H9 (cell line): ENCODE measurements around the gene GATA2. TPM values are rescaled to one million over a fixed set of nuclear protein-coding genes. Genes with fewer than 3 reads are reported as not detected.

Experiments
- DNase-seq: peaks from one replicate; pipeline ENCODE4 v3.0.0-alpha.2; 2017
- H2AFZ ChIP-seq: one replicate; pipeline ENCODE4 v1.6.1; 2013; ENCODE audit warnings: mild to moderate bottlenecking, low read length, control low read depth, moderate library complexity
- H2AK5ac ChIP-seq: 2 replicates; pipeline ENCODE4 v1.6.1; 2013; ENCODE audit warnings: low read length, control low read depth, mixed read lengths; ENCODE audit not compliant: insufficient read length
- H2BK120ac ChIP-seq: one replicate; pipeline ENCODE4 v1.6.1; 2013; ENCODE audit warnings: low read depth, mild to moderate bottlenecking, low read length, control low read depth, inconsistent platforms; ENCODE audit not compliant: poor library complexity, severe bottlenecking
- H2BK12ac ChIP-seq: 2 replicates; pipeline ENCODE4 v1.6.1; 2013; ENCODE audit warnings: low read length, control low read depth, mixed read lengths, low read depth; ENCODE audit not compliant: insufficient read length
- H2BK15ac ChIP-seq: 2 replicates; pipeline ENCODE4 v1.6.1; 2013; ENCODE audit warnings: low read depth, low read length, control low read depth
- H2BK20ac ChIP-seq: one replicate; pipeline ENCODE4 v1.6.1; 2013; ENCODE audit warnings: low read depth, mild to moderate bottlenecking, low read length, control low read depth, inconsistent platforms; ENCODE audit not compliant: poor library complexity, severe bottlenecking
- H2BK5ac ChIP-seq: 2 replicates; pipeline ENCODE4 v1.6.1; 2013; ENCODE audit warnings: low read length, control low read depth, mixed read lengths; ENCODE audit not compliant: insufficient read length
- H3K14ac ChIP-seq: 2 replicates; pipeline ENCODE4 v1.6.1; 2013; ENCODE audit warnings: low read length, control low read depth; ENCODE audit not compliant: insufficient read depth
- H3K18ac ChIP-seq: 2 replicates; pipeline ENCODE4 v1.6.1; 2013; ENCODE audit warnings: low read depth, mild to moderate bottlenecking, mixed read lengths, low read length, control low read depth; ENCODE audit not compliant: insufficient read length
- H3K23ac ChIP-seq: 2 replicates; pipeline ENCODE4 v1.6.1; 2013; ENCODE audit warnings: low read length, control low read depth, mixed read lengths, low read depth; ENCODE audit not compliant: insufficient read length
- H3K23me2 ChIP-seq: 2 replicates; pipeline ENCODE4 v1.6.1; 2013; ENCODE audit warnings: low read depth, mild to moderate bottlenecking, mixed read lengths, low read length, control low read depth; ENCODE audit not compliant: insufficient read length, poor library complexity, severe bottlenecking
- H3K27ac ChIP-seq: 2 replicates; pipeline ENCODE4 v1.5.1; 2013; ENCODE audit warnings: low read length, control low read depth, mixed read lengths, low read depth; ENCODE audit not compliant: insufficient read length
- H3K27me3 ChIP-seq: 2 replicates; pipeline ENCODE4 v1.6.1; 2013; ENCODE audit warnings: low read length, control low read depth, inconsistent platforms; ENCODE audit not compliant: insufficient read depth
- H3K4ac ChIP-seq: 2 replicates; pipeline ENCODE4 v1.6.1; 2013; ENCODE audit warnings: low read depth, mild to moderate bottlenecking, control low read depth, inconsistent platforms, low read length, moderate library complexity
- H3K4me1 ChIP-seq: 2 replicates; pipeline ENCODE4 v1.6.1; 2013; ENCODE audit warnings: low read length, control low read depth, inconsistent platforms; ENCODE audit not compliant: insufficient read depth
- H3K4me2 ChIP-seq: 2 replicates; pipeline ENCODE4 v1.6.1; 2013; ENCODE audit warnings: low read length, control low read depth, mixed read lengths; ENCODE audit not compliant: insufficient read length, insufficient read depth
- H3K56ac ChIP-seq: 2 replicates; pipeline ENCODE4 v1.6.1; 2013; ENCODE audit warnings: low read depth, mild to moderate bottlenecking, mixed read lengths, low read length, control low read depth; ENCODE audit not compliant: insufficient read length
- H3K79me1 ChIP-seq: 2 replicates; pipeline ENCODE4 v1.6.1; 2013; ENCODE audit warnings: low read depth, mild to moderate bottlenecking, moderate library complexity, low read length, control low read depth, inconsistent platforms; ENCODE audit not compliant: insufficient read depth, poor library complexity, severe bottlenecking
- H3K79me2 ChIP-seq: 2 replicates; pipeline ENCODE4 v1.6.1; 2013; ENCODE audit warnings: low read length, control low read depth, inconsistent platforms; ENCODE audit not compliant: insufficient read depth
- H3K9ac ChIP-seq: 2 replicates; pipeline ENCODE4 v1.6.1; 2013; ENCODE audit warnings: low read length, control low read depth, mixed read lengths; ENCODE audit not compliant: insufficient read length; ENCODE audit errors: extremely low read depth
- H3K9me3 ChIP-seq: one replicate; pipeline ENCODE4 v1.6.1; 2013; ENCODE audit warnings: low read depth, low read length, inconsistent platforms; ENCODE audit not compliant: control insufficient read depth
- H3T11ph ChIP-seq: one replicate; pipeline ENCODE4 v1.6.1; 2013; ENCODE audit warnings: mild to moderate bottlenecking, low read length, control low read depth, inconsistent platforms
- H4K20me1 ChIP-seq: one replicate; pipeline ENCODE4 v1.6.1; 2013; ENCODE audit not compliant: control insufficient read depth, insufficient read length, insufficient read depth
- H4K5ac ChIP-seq: 2 replicates; pipeline ENCODE4 v1.6.1; 2013; ENCODE audit warnings: low read depth, mild to moderate bottlenecking, mixed read lengths, low read length, control low read depth; ENCODE audit not compliant: insufficient read length
- H4K8ac ChIP-seq: replicated peaks from 2 replicates; pipeline ENCODE4 v1.6.1; 2013; ENCODE audit warnings: low read length, control low read depth, mixed read lengths, low read depth; ENCODE audit not compliant: insufficient read length
- H4K91ac ChIP-seq: 2 replicates; pipeline ENCODE4 v1.6.1; 2013; ENCODE audit warnings: low read depth, mild to moderate bottlenecking, moderate library complexity, mixed read lengths, low read length, control low read depth; ENCODE audit not compliant: insufficient read length
- H3K27ac Mint-ChIP-seq, 3 experiments: 2 replicates in 2 of 3; 3 replicates in 1 of 3; pipeline ENCODE4 v1.8.0; 2020 to 2021; ENCODE audit warnings: mixed read lengths in 3 of 3, mild to moderate bottlenecking in 1 of 3, moderate library complexity in 1 of 3
- H3K27me3 Mint-ChIP-seq: 2 replicates; pipeline ENCODE4 v1.8.0; 2021; ENCODE audit warnings: low read depth, mild to moderate bottlenecking, moderate library complexity, mixed read lengths
- H3K36me3 Mint-ChIP-seq, 3 experiments: 2 replicates in 2 of 3; 3 replicates in 1 of 3; pipeline ENCODE4 v1.8.0; 2020 to 2021; ENCODE audit warnings: low read depth in 3 of 3, mixed read lengths in 3 of 3; ENCODE audit not compliant: insufficient read depth in 1 of 3
- H3K4me1 Mint-ChIP-seq, 2 experiments: 2 replicates each; pipeline ENCODE4 v1.8.0; 2020; ENCODE audit warnings: mixed read lengths in 2 of 2
- H3K4me3 Mint-ChIP-seq, 2 experiments: 2 replicates in 1 of 2; 3 replicates in 1 of 2; pipeline ENCODE4 v1.8.0; 2020 to 2021; ENCODE audit warnings: mild to moderate bottlenecking in 2 of 2, mixed read lengths in 2 of 2, moderate library complexity in 1 of 2
- H3K9me3 Mint-ChIP-seq, 2 experiments: 2 replicates in 1 of 2; 3 replicates in 1 of 2; pipeline ENCODE4 v1.8.0; 2020; ENCODE audit warnings: mild to moderate bottlenecking in 2 of 2, mixed read lengths in 2 of 2, moderate library complexity in 1 of 2
- CTCF ChIP-seq: fragments of 200-600 bp; sonication (generic); conservative IDR thresholded peaks from 3 replicates; pipeline ENCODE4 v1.8.0; 2021; ENCODE audit warnings: antibody characterized with exemption, mild to moderate bottlenecking
- WGBS: extraction: QIAGEN DNeasy Blood & Tissue Kit; methylation state at CpG from one replicate; pipeline ENCODE4 v1.1.7; 2013; ENCODE audit warnings: missing lambda C conversion rate, low lambda C conversion rate, mixed read lengths; ENCODE audit not compliant: insufficient read length; ENCODE audit errors: extremely low coverage; 5-methylcytosine and 5-hydroxymethylcytosine counted together
- total RNA-seq: library from RNA; stranded (reverse); gene quantifications from 2 replicates; pipeline ENCODE4 v1.2.1, GENCODE V29; 2021

Gene GATA2
- total RNA-seq, 1 experiment from 2014 or later = 1.9 TPM

GRCh38 chr3:128439226-128439625 lies 53.8 kb downstream of the GATA2 start:
- Histone ChIP-seq H3K9ac (no peak overlapping the region), H4K20me1 (no peaks in the 10 kb centered on the region), H3K23ac (no peak overlapping the region), H2BK20ac (no peak overlapping the region), H4K91ac (no peak overlapping the region), H2BK5ac (no peak overlapping the region), H2AFZ (no peak overlapping the region), H4K8ac (no peak overlapping the region), H2BK15ac (no peak overlapping the region), H2BK12ac (no peak overlapping the region), H2BK120ac (no peak overlapping the region), H4K5ac (no peak overlapping the region), H3K4ac (no peak overlapping the region), H3T11ph (no peak overlapping the region), H3K14ac (no peak overlapping the region), H3K4me2 (no peak overlapping the region), H2AK5ac (no peak overlapping the region), H3K27ac (no peak overlapping the region), H3K4me1 (no peaks in the 10 kb centered on the region; the same call in 1 of the 2 replicates), H3K18ac (no peak overlapping the region), H3K23me2 (no peaks in the 10 kb centered on the region), H3K9me3 (no peaks in the 10 kb centered on the region), H3K79me2 (no peaks in the 10 kb centered on the region), H3K27me3 (0 out of 2 replicates have a peak, but pooled peaks cover 2% of the 10 kb centered on the region), H3K79me1 (no peaks in the 10 kb centered on the region), H3K56ac (no peak overlapping the region)
- H3K4me3 Mint-ChIP-seq = no peak overlapping the region
- H3K27ac Mint-ChIP-seq = no peak overlapping the region
- no peaks in the 10 kb centered on the region for H3K36me3 Mint-ChIP-seq
- DNase-seq = no peak
- H3K9me3 Mint-ChIP-seq = no peaks in the 10 kb centered on the region
- no CpG with 5 or more reads among the region's 3 CpGs for WGBS
- peaks cover 27 to 30% of the 10 kb centered on the region in 2 experiments for H3K4me1 Mint-ChIP-seq
- no peak for TF ChIP-seq CTCF
- peaks cover 77% of the 10 kb centered on the region for H3K27me3 Mint-ChIP-seq
